Esophagus muscularis mucosa (tissue), 4 donors: ENCODE results near the gene RALGDS. TPM values are rescaled to one million over a fixed set of nuclear protein-coding genes. Genes with fewer than 3 reads are reported as not detected.

Source experiments
- DNase-seq: peaks from one replicate; pipeline ENCODE4 v3.0.0-alpha.2; 2017; ENCODE audit errors: extremely low spot score
- H3K27ac ChIP-seq, 4 donors: fragments of 200-600 bp; sonication (generic); replicated peaks in 1 of 4; 1 replicate in 3 of 4; 2 replicates in 1 of 4; pipeline ENCODE4 v1.5.1; 2016 to 2019; ENCODE audit warnings: mild to moderate bottlenecking in 1 of 4
- H3K27me3 ChIP-seq, 4 donors: fragments of 200-600 bp; sonication (generic); one replicate each; pipeline versions ENCODE4 v1.5.1 to v1.6.0; 2016 to 2019
- H3K36me3 ChIP-seq, 4 donors: fragments of 200-600 bp; sonication (generic); one replicate each; pipeline ENCODE4 v1.5.1; 2016 to 2019
- H3K4me1 ChIP-seq, 4 donors: fragments of 200-600 bp; sonication (generic); one replicate each; pipeline ENCODE4 v1.5.1; 2016 to 2019
- H3K4me3 ChIP-seq, 4 donors: fragments of 200-600 bp; sonication (generic); 1 replicate in 2 of 4; 2 replicates in 2 of 4; pipeline ENCODE4 v1.5.1; 2016 to 2019; ENCODE audit warnings: mild to moderate bottlenecking in 4 of 4, moderate library complexity in 1 of 4
- H3K9me3 ChIP-seq, 4 donors: fragments of 200-600 bp; sonication (generic); 1 replicate in 3 of 4; 2 replicates in 1 of 4; pipeline ENCODE4 v1.5.1; 2016 to 2019
- CTCF ChIP-seq, 3 experiments: fragments of 200-600 bp in 2 of 3; fragments of 450-650 bp in 1 of 3; sonication (generic) in 2 of 3; IDR thresholded peaks; one replicate each; pipeline ENCODE4 v1.5.1; 2017 to 2019; ENCODE audit warnings: antibody characterized with exemption in 3 of 3, mild to moderate bottlenecking in 2 of 3, moderate library complexity in 1 of 3
- EP300 ChIP-seq: sonication (generic); formaldehyde crosslinking; IDR thresholded peaks from one replicate; pipeline ENCODE4 v1.6.1; 2017; ENCODE audit warnings: antibody characterized with exemption
- POLR2A ChIP-seq: fragments of 450-650 bp; IDR thresholded peaks from one replicate; pipeline ENCODE4 v1.6.1; 2017; ENCODE audit warnings: antibody characterized with exemption, moderate library complexity, mild to moderate bottlenecking, low read depth
- POLR2AphosphoS5 ChIP-seq, 2 donors: sonication (generic); formaldehyde crosslinking; IDR thresholded peaks; one replicate each; pipeline ENCODE4 v1.6.1; 2017; ENCODE audit warnings: antibody characterized with exemption in 2 of 2
- WGBS: methylation state at CpG from one replicate; pipeline ENCODE4 v1.1.5; 2018; 5-methylcytosine and 5-hydroxymethylcytosine counted together
- intact Hi-C: fragments of 100-400 bp; cut with DNase I; formaldehyde crosslinking; loops from one replicate; pipeline ENCODE4 v1.15.1; 2023
- total RNA-seq, 4 donors: library from RNA; depleted of rRNA; stranded (reverse); fragments of >200 nt; gene quantifications; one replicate each; pipeline versions ENCODE4 v1.1.0 to v1.2.1, GENCODE V29; 2016

The RALGDS gene
- total RNA-seq, 4 donors from 2014 or later, result 48.6 to 67.4 (median 54.8) TPM

GRCh38 chr9:133054966-133055365, 66.1 kb downstream of the RALGDS start:
- intact Hi-C loops, result no loop called here
- no peak overlapping the region for H3K4me3 ChIP-seq
- TF ChIP-seq CTCF (IDR thresholded peaks at IDR 0.05), result no peak
- TF ChIP-seq EP300, result no peak
- TF ChIP-seq POLR2A, result no peak
- no peak for TF ChIP-seq POLR2AphosphoS5 (IDR thresholded peaks at IDR 0.05)
- no peak for DNase-seq
- H3K27me3 ChIP-seq, result no peaks in the 10 kb centered on the region
- WGBS, result 91% methylated on average over 14 of the region's 16 CpGs
- H3K4me1 ChIP-seq, result peaks cover 0 to 16% (median 0%) of the 10 kb centered on the region in 4 donors
- H3K36me3 ChIP-seq, result peaks cover 73 to 88% (median 85%) of the 10 kb centered on the region in 4 donors
- H3K9me3 ChIP-seq, result no peaks in the 10 kb centered on the region
- no peak overlapping the region for H3K27ac ChIP-seq

GRCh38 chr9:133054194-133054890, 66.7 kb downstream of the RALGDS start:
- TF ChIP-seq CTCF (IDR thresholded peaks at IDR 0.05) (no peak), POLR2AphosphoS5 (IDR thresholded peaks at IDR 0.05) (no peak), POLR2A (no peak), EP300 (no peak)
- H3K27me3 ChIP-seq, result no peaks in the 10 kb centered on the region
- H3K27ac ChIP-seq, result no peak overlapping the region
- intact Hi-C loops, result no loop called here
- H3K4me3 ChIP-seq, result no peak overlapping the region
- H3K36me3 ChIP-seq, result peaks cover 77 to 95% (median 91%) of the 10 kb centered on the region in 4 donors
- WGBS, result 90% methylated on average over 8 of the region's 24 CpGs
- no peaks in the 10 kb centered on the region for H3K9me3 ChIP-seq
- DNase-seq, result no peak
- H3K4me1 ChIP-seq, result peaks cover 0 to 12% (median 0%) of the 10 kb centered on the region in 4 donors

- no peaks in the 10 kb centered on the region for H3K9me3 ChIP-seq
- no peak for DNase-seq
- no peak overlapping the region for H3K27ac ChIP-seq
- WGBS, result 97% methylated on average over 9 of the region's 9 CpGs
- H3K4me3 ChIP-seq, result no peak overlapping the region
- peaks cover 0 to 12% (median 0%) of the 10 kb centered on the region in 4 donors for H3K4me1 ChIP-seq
- peaks cover 71 to 100% (median 97%) of the 10 kb centered on the region in 4 donors for H3K36me3 ChIP-seq
- intact Hi-C loops, result no loop called here
- TF ChIP-seq EP300 (no peak), POLR2AphosphoS5 (IDR thresholded peaks at IDR 0.05) (no peak), POLR2A (no peak), CTCF (IDR thresholded peaks at IDR 0.05) (no peak)
- H3K27me3 ChIP-seq, result no peaks in the 10 kb centered on the region
Observed at GRCh38 chr9:133051966-133052539, 69.0 kb downstream of the RALGDS start.

GRCh38 chr9:133051281-133051900, 69.6 kb downstream of the RALGDS start:
- no peaks in the 10 kb centered on the region for H3K27me3 ChIP-seq
- intact Hi-C loops, result no loop called here
- no peak for TF ChIP-seq CTCF (IDR thresholded peaks at IDR 0.05)
- TF ChIP-seq POLR2A, result no peak
- no peak for TF ChIP-seq POLR2AphosphoS5 (IDR thresholded peaks at IDR 0.05)
- TF ChIP-seq EP300, result no peak
- H3K4me1 ChIP-seq, result peaks cover 0 to 12% (median 0%) of the 10 kb centered on the region in 4 donors
- H3K27ac ChIP-seq, result no peak overlapping the region
- H3K36me3 ChIP-seq, result peaks cover 72 to 100% (median 97%) of the 10 kb centered on the region in 4 donors
- H3K4me3 ChIP-seq, result no peak overlapping the region
- WGBS, result 96% methylated on average over 18 of the region's 20 CpGs
- no peaks in the 10 kb centered on the region for H3K9me3 ChIP-seq
- DNase-seq, result no peak
